ENCODE data around the gene FER. TPM values are rescaled to one million over a fixed set of nuclear protein-coding genes. Genes with fewer than 3 reads are reported as not detected.

FER gene
- total RNA-seq, 1 experiment from 2014 or later = 18.0 TPM

- Histone ChIP-seq H2BK120ac (ENCODE audit: low read depth, low read length, poor library complexity, severe bottlenecking) (no peak overlapping the region), H3K14ac (ENCODE audit: insufficient read depth, low read length) (no peak overlapping the region), H3K27ac (ENCODE audit: insufficient read length, low read depth, low read length) (no peak overlapping the region), H2BK12ac (ENCODE audit: insufficient read length, low read depth, low read length) (no peak overlapping the region), H3K23ac (ENCODE audit: insufficient read length, low read depth, low read length) (no peak overlapping the region), H2BK15ac (ENCODE audit: low read depth, low read length) (no peak overlapping the region), H3K27me3 (ENCODE audit: insufficient read depth, low read length) (no peaks in the 10 kb centered on the region), H3K9me3 (ENCODE audit: control insufficient read depth, low read depth, low read length) (peaks cover 7% of the 10 kb centered on the region), H2AK5ac (ENCODE audit: insufficient read length, low read length) (no peak overlapping the region), H2AFZ (ENCODE audit: low read length) (no peak overlapping the region), H3K9ac (ENCODE audit: extremely low read depth, insufficient read length, low read length) (no peak overlapping the region), H4K8ac (replicated peaks; ENCODE audit: insufficient read length, low read depth, low read length) (no peak overlapping the region), H3K23me2 (ENCODE audit: insufficient read length, low read depth, low read length, poor library complexity, severe bottlenecking) (no peaks in the 10 kb centered on the region), H3K56ac (ENCODE audit: insufficient read length, low read depth, low read length) (no peak overlapping the region), H2BK20ac (ENCODE audit: low read depth, low read length, poor library complexity, severe bottlenecking) (no peak overlapping the region), H3K4me2 (ENCODE audit: insufficient read depth, insufficient read length, low read length) (no peak overlapping the region), H3T11ph (ENCODE audit: low read length) (no peak overlapping the region), H4K5ac (ENCODE audit: insufficient read length, low read depth, low read length) (no peak overlapping the region), H3K4ac (ENCODE audit: low read depth, low read length) (no peak overlapping the region), H3K4me1 (ENCODE audit: insufficient read depth, low read length) (no peaks in the 10 kb centered on the region), H3K79me1 (ENCODE audit: insufficient read depth, low read depth, low read length, poor library complexity, severe bottlenecking) (no peaks in the 10 kb centered on the region), H4K20me1 (ENCODE audit: control insufficient read depth, insufficient read depth, insufficient read length) (no peaks in the 10 kb centered on the region), H3K18ac (ENCODE audit: insufficient read length, low read depth, low read length) (no peak overlapping the region), H4K91ac (ENCODE audit: insufficient read length, low read depth, low read length) (no peak overlapping the region), H3K79me2 (ENCODE audit: insufficient read depth, low read length) (no peaks in the 10 kb centered on the region), H2BK5ac (ENCODE audit: insufficient read length, low read length) (no peak overlapping the region)
- Mint-ChIP-seq H3K4me1 (peaks cover 0 to 5% of the 10 kb centered on the region in 2 experiments; a peak in 2 of 4 replicates), H3K4me3 (no peak overlapping the region), H3K27ac (no peak overlapping the region), H3K27me3 (ENCODE audit: low read depth) (no peaks in the 10 kb centered on the region), H3K36me3 (ENCODE audit: insufficient read depth in 1 of 3, low read depth in 3 of 3) (peaks cover 5 to 31% (median 8%) of the 10 kb centered on the region in 3 experiments; a peak in 6 of 7 replicates), H3K9me3 (peaks cover 17 to 25% of the 10 kb centered on the region in 2 experiments)
- DNase-seq = no peak
- no CpG with 5 or more reads among the region's 4 CpGs for WGBS (ENCODE audit: extremely low coverage, insufficient read length, low lambda C conversion rate)
- TF ChIP-seq CTCF (conservative IDR thresholded peaks at IDR 0.05) = no peak
These were observed 471.1 kb downstream of the FER start for GRCh38 chr5:109218818-109219217.
